PC-3 (cell line): ENCODE data around the gene RAP2B.

Experiments
- CTCF ChIP-seq: fragments of 300-600 bp; sonication (generic); conservative IDR thresholded peaks from 2 replicates; pipeline ENCODE4 v1.5.1; 2017; ENCODE audit warnings: antibody characterized with exemption, low read depth, mild to moderate bottlenecking, low read length
- EZH2 ChIP-seq: fragments of 300-600 bp; sonication (generic); IDR thresholded peaks from one replicate; pipeline ENCODE4 v1.6.1; 2017; ENCODE audit warnings: antibody characterized with exemption, mild to moderate bottlenecking, low read length; ENCODE audit not compliant: unreplicated experiment
- EZH2phosphoT487 ChIP-seq: fragments of 300-600 bp; sonication (generic); IDR thresholded peaks from 2 replicates; pipeline ENCODE4 v1.6.1; 2018; ENCODE audit warnings: mild to moderate bottlenecking, antibody characterized with exemption, low read length, borderline replicate concordance

GRCh38 chr3:153161138-153161713, 800 bp upstream of the RAP2B start:
- no peak for TF ChIP-seq CTCF
- TF ChIP-seq EZH2: no peak
- no peak for TF ChIP-seq EZH2phosphoT487
